ENCODE results near the gene DYNLRB1.

Gene DYNLRB1

GRCh38 chr20:34573541-34574300 lies 57.5 kb downstream of the DYNLRB1 start:
- DNase-seq (ENCODE audit: extremely low read depth, low read depth): no peak
- no peak for TF ChIP-seq CTCF (IDR thresholded peaks at IDR 0.05; ENCODE audit: low read depth, low read length, missing control alignments)
- no peak overlapping the region for H3K4me3 ChIP-seq (replicated peaks; ENCODE audit: low read depth, low read length)

GRCh38 chr20:34574426-34574825 lies 58.2 kb downstream of the DYNLRB1 start:
- no peak for DNase-seq (ENCODE audit: extremely low read depth, low read depth)
- no peak for TF ChIP-seq CTCF (IDR thresholded peaks at IDR 0.05; ENCODE audit: low read depth, low read length, missing control alignments)
- H3K4me3 ChIP-seq (replicated peaks; ENCODE audit: low read depth, low read length): no peak overlapping the region

- no peak for DNase-seq (ENCODE audit: extremely low read depth, low read depth)
- no peak for TF ChIP-seq CTCF (IDR thresholded peaks at IDR 0.05; ENCODE audit: low read depth, low read length, missing control alignments)
- H3K4me3 ChIP-seq (replicated peaks; ENCODE audit: low read depth, low read length): no peak overlapping the region
These were observed 58.6 kb downstream of the DYNLRB1 start for GRCh38 chr20:34574861-34575260.

- no peak for DNase-seq (ENCODE audit: extremely low read depth, low read depth)
- no peak for TF ChIP-seq CTCF (IDR thresholded peaks at IDR 0.05; ENCODE audit: low read depth, low read length, missing control alignments)
- no peak overlapping the region for H3K4me3 ChIP-seq (replicated peaks; ENCODE audit: low read depth, low read length)
These were observed 59.0 kb downstream of the DYNLRB1 start for GRCh38 chr20:34575271-34575670.

- H3K4me3 ChIP-seq (replicated peaks; ENCODE audit: low read depth, low read length): no peak overlapping the region
- no peak for DNase-seq (ENCODE audit: extremely low read depth, low read depth)
- TF ChIP-seq CTCF (IDR thresholded peaks at IDR 0.05; ENCODE audit: low read depth, low read length, missing control alignments): no peak
These were observed 59.5 kb downstream of the DYNLRB1 start for GRCh38 chr20:34575756-34576155.

- TF ChIP-seq CTCF (IDR thresholded peaks at IDR 0.05; ENCODE audit: low read depth, low read length, missing control alignments): no peak
- no peak overlapping the region for H3K4me3 ChIP-seq (replicated peaks; ENCODE audit: low read depth, low read length)
- DNase-seq (ENCODE audit: extremely low read depth, low read depth): no peak
These were observed 60.8 kb downstream of the DYNLRB1 start for GRCh38 chr20:34577061-34577460.

- no peak for TF ChIP-seq CTCF (IDR thresholded peaks at IDR 0.05; ENCODE audit: low read depth, low read length, missing control alignments)
- H3K4me3 ChIP-seq (replicated peaks; ENCODE audit: low read depth, low read length): no peak overlapping the region
- DNase-seq (ENCODE audit: extremely low read depth, low read depth): no peak
These were observed 61.8 kb downstream of the DYNLRB1 start for GRCh38 chr20:34578025-34578424.
